GM21717 (cell line): ENCODE measurements around the gene OR51L1.

Experiments used
- ATAC-seq: cut with Tn5 transposase; IDR thresholded peaks from one replicate; pipeline ENCODE4 v1.9.1; 2021; ENCODE audit warnings: mild to moderate bottlenecking, moderate library complexity; ENCODE audit not compliant: unreplicated experiment

Gene OR51L1

GRCh38 chr11:5046754-5047330 is 52.2 kb downstream of the OR51L1 start:
- no peak for ATAC-seq
